KOPT-K1 (cell line): ENCODE results near the gene SSC4D.
"Not testable (repeated sequence)": the region's sequence is repeated elsewhere in the genome, so short reads cannot be mapped to it uniquely, and the experiment has no call there.

ENCODE experiments used
- H3K27ac ChIP-seq: fragments of 200-600 bp; sonication (generic); 2 replicates; pipeline ENCODE4 v1.5.1; 2016; ENCODE audit warnings: antibody characterized with exemption, mild to moderate bottlenecking, low read depth, low read length; ENCODE audit not compliant: poor library complexity, severe bottlenecking
- H3K36me3 ChIP-seq: fragments of 200-600 bp; sonication (generic); 2 replicates; pipeline ENCODE4 v1.5.1; 2017; ENCODE audit warnings: antibody characterized with exemption, mild to moderate bottlenecking, low read length, moderate library complexity; ENCODE audit not compliant: insufficient read depth
- H3K9me3 ChIP-seq: fragments of 200-600 bp; sonication (generic); 2 replicates; pipeline ENCODE4 v1.5.1; 2017; ENCODE audit warnings: antibody characterized with exemption, low read length, mild to moderate bottlenecking; ENCODE audit not compliant: insufficient read depth, poor library complexity, severe bottlenecking

Gene SSC4D

GRCh38 chr7:76409537-76409936 lies at the start of gene SSC4D:
SSC4D (minus strand) TSS chr7:76409697; CDS start chr7:76404439, 5,258 bp downstream.
- no peak within 1 kb of the TSS for H3K27ac ChIP-seq
- H3K36me3 ChIP-seq, result no peaks in the 10 kb centered on the region
- H3K9me3 ChIP-seq, result no peaks in the 10 kb centered on the region

GRCh38 chr7:76458504-76458903 lies 49.0 kb upstream of the SSC4D start:
- not testable (repeated sequence) for H3K9me3 ChIP-seq, H3K36me3 ChIP-seq, H3K27ac ChIP-seq

DNA sequence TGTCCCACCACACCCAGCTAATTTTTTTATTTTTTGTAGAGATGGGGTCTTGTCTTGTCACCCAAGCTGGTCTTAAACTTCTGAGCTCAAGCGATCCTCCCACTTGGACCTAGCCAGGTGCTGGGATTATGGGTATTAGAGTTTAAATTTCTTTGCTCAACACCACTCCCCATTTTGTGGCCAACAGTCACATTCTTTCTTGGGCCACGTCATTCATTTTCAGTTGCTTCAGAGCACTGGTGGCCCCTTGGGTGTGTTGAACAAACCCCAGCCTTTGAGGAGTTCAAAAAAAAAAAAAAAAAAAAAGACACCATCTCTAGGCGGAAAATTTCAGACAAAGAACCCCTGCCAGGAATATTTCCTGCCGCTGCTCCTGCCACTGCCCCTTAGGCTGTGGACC lies 47.5 kb upstream of the SSC4D start:
- H3K9me3 ChIP-seq, H3K27ac ChIP-seq, H3K36me3 ChIP-seq: not testable (repeated sequence)

DNA sequence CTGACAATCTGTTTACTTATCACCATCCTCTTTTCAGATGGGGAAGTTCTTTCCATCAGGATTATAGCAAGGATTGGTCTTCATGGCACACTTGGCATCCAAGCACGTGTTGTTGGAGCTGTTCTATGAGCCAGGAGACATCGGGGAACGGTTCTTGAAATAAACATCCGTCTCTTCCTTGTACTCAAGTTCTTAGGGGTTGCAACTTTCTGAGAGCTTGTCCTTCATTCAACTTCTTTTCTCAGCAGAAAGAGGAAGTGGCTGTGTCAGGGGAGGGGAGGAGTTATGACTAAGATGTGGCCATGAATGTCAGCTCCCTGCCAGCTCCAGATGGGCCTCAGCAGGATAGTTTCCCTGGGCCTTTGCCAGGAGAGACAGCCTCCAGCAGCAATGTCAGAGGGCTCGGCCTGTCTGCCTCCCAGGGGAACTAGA lies 36.1 kb upstream of the SSC4D start:
- H3K9me3 ChIP-seq, H3K36me3 ChIP-seq: not testable (repeated sequence)
- peak overlapping the region; percentile 49 for H3K27ac ChIP-seq

GRCh38 chr7:76443846-76444245 lies 34.3 kb upstream of the SSC4D start:
- not testable (repeated sequence) for H3K36me3 ChIP-seq, H3K9me3 ChIP-seq, H3K27ac ChIP-seq

- H3K36me3 ChIP-seq, H3K9me3 ChIP-seq, H3K27ac ChIP-seq: not testable (repeated sequence)
These were observed 33.4 kb upstream of the SSC4D start for GRCh38 chr7:76442664-76443446.

DNA sequence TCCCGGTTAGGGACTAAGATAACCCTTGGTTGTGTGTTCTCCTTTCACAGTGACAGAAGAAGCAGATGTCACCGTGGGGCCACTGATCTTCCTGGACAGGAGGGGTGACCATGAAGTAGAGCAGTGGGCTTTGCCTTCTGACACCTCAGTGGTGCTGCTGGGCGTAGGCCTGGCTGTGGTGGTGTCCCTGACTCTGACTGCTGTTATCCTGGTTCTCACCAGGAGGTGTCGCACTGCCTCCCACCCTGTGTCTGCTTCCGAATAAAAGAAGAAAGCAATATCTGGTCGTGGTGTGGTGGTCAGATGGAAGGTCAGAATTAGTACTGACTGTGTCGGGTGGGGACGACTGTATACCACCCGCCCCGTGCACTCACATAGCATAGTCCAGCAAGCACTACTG lies 32.3 kb upstream of the SSC4D start:
- not testable (repeated sequence) for H3K27ac ChIP-seq, H3K9me3 ChIP-seq, H3K36me3 ChIP-seq

DNA sequence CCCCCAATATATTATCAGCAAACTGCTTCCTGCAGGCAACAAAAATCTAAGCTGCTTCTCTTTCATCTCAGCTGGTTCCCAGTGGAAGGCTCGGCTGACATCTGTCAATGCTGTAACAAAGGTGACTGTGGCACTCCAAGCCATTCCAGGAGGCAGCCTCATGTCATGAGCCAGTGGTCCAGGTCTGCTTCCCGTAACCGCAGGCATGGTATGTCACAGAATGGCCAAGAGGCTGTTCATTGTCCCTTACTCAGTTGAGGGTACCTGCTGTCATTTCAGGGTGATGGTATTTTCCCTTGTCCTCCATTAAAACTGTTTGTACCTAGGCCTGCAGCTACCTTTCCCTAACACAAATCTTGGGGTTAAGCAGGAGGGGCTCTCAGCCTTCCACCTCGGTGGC lies 30.9 kb upstream of the SSC4D start:
- H3K27ac ChIP-seq, H3K9me3 ChIP-seq, H3K36me3 ChIP-seq: not testable (repeated sequence)

DNA sequence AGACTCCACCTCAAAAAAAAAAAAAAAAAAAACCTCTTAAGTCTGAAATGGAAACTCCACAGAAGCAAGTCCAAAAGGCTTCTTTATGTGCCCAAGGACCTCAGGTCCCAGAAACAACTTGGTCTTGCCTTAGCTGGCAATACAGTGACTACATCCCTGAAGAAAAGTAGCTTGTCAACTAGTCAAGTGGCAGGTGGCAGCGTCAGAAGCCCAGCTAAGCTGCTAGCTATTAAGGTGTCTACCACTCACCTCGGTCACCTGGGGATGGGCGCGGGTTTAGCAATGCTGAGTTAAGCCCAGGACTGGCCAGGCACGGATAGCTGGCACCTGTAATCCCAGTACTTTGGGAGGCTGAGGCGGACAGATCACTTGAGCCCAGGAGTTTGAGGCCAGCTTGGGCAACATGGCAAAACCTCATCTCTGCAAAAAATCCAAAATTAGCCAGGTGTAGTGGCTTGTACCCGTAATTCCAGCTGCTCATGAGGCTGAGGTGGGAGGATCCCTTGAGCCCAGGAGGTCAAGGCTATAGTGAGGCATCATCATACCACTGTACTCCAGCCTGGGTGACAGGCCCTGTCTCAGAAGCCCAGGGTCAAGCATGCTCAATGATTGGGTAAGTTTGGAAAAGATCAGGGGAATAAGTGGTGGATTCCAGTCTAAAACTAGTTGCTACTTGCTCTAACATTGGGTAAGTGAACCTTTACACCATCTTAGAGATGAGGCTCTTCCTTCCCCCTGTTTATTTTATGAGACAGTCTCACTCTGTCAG lies 29.8 kb upstream of the SSC4D start:
- not testable (repeated sequence) for H3K36me3 ChIP-seq, H3K27ac ChIP-seq, H3K9me3 ChIP-seq

DNA sequence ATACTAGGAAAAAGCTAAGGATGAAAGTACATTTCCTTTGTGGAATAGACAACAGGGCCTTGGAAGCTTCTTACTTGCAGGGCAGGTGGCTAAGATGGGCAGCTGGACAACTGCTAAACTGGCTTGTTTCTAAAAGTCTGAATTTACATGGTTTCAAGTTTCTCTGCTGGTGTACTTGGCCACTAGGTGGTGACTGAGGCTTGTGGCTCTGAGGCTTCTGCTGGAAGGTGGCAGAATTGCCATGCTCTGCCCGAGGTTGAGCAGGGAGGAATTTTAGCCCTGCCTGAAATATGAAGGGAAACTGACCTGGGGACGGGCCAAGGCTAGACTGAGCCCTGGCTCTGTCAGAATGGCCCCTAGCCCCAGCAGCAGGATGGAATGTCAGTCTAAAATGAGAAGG lies 28.4 kb upstream of the SSC4D start:
- not testable (repeated sequence) for H3K36me3 ChIP-seq, H3K27ac ChIP-seq, H3K9me3 ChIP-seq

DNA sequence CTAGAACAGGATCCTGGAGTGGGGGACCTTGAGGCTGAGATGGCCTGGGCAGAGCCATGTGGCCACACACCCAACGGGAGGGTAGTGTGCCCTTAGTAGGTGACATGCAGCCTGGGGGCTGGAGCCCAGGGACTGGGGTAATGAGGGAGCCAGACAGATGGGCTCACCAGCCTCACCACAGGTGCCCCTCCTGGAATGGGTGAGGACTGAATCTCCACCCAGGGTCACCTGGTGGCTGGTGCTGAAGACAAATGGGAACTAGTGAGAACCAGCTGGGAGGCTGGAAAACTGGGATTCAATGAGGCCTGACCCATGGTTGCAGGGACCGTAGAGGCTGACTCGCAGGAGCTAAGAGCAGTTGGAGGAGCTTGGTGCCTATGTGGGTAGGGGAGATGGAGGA lies 21.3 kb upstream of the SSC4D start:
- H3K27ac ChIP-seq, result no peak overlapping the region
- H3K36me3 ChIP-seq, result no peaks in the 10 kb centered on the region

GRCh38 chr7:76430211-76430610 lies 20.7 kb upstream of the SSC4D start:
- Histone ChIP-seq H3K27ac (no peak overlapping the region), H3K36me3 (no peaks in the 10 kb centered on the region), H3K9me3 (no peaks in the 10 kb centered on the region)

More for the DNA sequence above, 21.3 kb upstream of the SSC4D start:
- no peaks in the 10 kb centered on the region for H3K9me3 ChIP-seq

DNA sequence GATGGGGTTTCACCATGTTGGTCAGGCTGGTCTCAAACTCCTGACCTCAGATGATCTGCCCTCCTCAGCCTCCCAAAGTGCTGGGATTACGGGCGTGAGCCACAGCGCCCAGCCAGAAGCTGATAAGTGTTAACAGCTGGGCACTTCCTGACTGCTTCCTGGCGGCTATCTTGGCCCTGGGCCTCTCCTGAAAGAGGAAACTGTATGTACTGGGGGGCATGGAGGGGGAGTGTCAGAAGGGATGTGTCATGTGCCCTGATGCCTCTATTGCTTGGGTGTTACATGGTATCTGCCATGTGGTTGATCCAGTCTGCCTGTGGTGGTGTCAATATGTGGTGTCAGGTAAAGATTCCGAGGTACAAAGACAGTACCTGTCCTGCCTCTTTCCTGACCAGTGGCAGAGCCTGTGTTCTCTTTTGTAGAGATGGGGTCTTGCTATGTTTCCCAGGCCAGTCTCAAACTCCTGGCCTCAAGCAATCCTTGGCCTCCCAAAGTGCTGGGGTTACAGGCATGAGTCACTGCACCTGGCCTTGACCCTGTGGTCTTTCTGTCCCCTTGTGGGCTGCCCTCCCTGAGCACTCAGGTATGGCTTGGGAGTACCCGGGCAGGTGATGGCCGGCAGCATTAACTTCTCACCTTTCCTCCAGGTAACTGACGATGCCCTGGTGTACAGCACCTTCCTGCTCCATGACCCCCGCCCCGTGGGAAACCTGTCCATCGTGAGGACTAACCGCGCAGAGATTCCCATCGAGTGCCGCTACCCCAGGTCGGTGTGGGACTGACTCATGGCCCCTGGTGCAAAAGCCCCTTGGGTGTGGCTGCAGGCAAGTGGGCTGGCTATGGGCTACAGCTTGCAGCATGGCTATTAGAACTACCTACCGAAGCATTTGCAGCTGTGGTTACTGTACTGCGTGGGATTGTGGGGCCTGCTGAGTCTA lies 19.6 kb upstream of the SSC4D start:
- Histone ChIP-seq H3K27ac (no peak overlapping the region), H3K36me3 (no peaks in the 10 kb centered on the region), H3K9me3 (no peaks in the 10 kb centered on the region)

DNA sequence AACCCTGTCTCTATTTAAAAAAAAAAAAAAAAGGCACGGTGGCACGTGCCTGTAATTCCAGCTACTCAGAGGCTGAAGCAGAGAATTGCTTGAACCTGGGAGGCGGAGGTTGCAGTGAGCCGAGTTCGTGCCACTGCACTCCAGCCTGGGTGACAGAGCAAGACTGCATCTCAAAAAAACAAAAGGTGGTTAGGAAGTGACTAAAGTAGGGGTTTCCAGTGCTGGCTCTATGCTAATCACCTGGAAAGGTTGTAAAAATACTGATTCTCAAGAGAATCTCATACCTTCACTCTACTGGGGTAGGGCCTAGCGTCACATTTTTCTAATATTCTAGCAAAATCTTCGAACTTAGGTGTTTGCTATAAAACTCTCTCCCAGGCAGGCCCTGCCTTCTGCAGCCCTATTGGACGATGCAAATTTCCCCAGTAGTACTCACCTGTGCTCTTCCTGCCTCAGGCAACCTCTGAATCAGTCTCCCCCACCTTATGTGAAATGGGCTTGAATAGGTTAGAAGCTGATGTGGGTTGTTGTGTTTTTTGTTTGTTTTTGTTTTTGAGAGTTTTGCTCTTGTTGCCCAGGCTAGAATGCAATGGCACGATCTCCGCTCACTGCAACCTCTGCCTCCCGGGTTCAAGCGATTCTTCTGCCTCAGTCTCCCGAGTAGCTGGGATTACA lies 18.8 kb upstream of the SSC4D start:
- H3K36me3 ChIP-seq, result no peaks in the 10 kb centered on the region
- no peaks in the 10 kb centered on the region for H3K9me3 ChIP-seq
- no peak overlapping the region for H3K27ac ChIP-seq

- Histone ChIP-seq H3K27ac (no peak overlapping the region), H3K9me3 (no peaks in the 10 kb centered on the region), H3K36me3 (no peaks in the 10 kb centered on the region)
These were observed 18.1 kb upstream of the SSC4D start for GRCh38 chr7:76427635-76428034.
